GM21529 (cell line): Measurements from ENCODE around the gene BTBD9.
A peak's percentile ranks its signal among the peaks of the same experiment; 100 is the strongest.

Experiments
- ATAC-seq: cut with Tn5 transposase; IDR thresholded peaks from one replicate; pipeline ENCODE4 v1.9.1; 2021; ENCODE audit not compliant: unreplicated experiment

BTBD9 gene

GRCh38 chr6:38639498-38640215 lies at the start of gene BTBD9:
Gene BTBD9, minus strand, starts transcription at chr6:38639929.
- ATAC-seq = peak; percentile 78

DNA sequence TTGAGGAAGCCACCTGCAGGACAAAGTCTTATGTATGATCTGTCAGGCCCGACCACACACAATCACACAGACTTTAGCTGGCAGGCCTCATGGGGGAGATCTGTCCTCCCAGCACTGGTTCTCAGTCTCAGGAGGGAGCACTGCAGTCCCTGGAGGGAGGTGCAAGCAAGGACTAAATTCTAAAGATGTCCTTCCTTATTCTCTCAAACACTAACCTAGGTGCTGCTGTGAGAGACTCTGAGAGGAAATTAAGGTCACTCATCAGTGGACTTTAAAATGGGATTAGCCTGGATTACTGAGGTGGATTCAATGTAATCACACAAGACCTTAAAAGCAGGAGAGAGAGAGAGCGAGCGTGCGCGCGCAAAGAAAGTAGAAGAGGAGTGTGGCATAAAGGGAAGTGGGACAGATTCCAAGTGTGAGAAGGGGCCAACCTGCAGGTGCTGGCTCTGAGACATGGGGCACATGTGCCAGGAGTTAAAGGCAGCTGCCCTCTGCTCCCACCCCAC lies 48.9 kb upstream of the BTBD9 start:
- ATAC-seq = peak; percentile 74

DNA sequence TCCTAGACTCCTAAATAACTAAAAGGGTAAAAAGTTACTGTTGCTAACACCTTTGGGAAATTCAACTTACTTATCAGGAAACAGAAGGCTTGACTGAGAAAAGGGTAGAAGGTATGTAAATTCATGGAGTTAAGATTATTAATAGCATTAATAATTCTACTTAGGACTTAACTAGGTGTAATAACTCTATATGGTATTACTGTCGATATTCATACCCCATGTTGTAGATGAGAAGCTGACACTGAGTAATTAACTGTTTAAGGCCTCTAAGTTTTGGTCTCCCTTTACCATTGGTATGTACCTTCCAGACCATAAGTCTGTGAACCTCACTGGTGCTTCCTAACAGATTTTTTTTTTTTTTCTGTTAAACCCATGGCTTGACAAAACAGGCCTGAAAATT lies 47.8 kb upstream of the BTBD9 start:
- no peak for ATAC-seq

DNA sequence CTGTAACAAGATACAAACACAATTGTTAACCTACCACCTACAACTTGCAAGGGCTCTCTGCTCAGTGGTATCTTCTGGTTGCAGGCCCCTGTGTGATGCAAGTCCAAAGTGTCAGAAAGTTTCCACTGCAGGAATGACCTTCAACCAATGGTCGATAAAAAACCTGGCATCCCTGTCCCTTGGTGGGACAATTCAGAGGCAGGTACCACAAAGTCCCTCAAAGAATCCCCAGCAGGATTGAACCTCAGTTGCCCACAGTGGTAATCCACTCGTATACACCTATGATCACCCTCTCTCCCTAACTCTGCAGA lies 47.3 kb upstream of the BTBD9 start:
- no peak for ATAC-seq

DNA sequence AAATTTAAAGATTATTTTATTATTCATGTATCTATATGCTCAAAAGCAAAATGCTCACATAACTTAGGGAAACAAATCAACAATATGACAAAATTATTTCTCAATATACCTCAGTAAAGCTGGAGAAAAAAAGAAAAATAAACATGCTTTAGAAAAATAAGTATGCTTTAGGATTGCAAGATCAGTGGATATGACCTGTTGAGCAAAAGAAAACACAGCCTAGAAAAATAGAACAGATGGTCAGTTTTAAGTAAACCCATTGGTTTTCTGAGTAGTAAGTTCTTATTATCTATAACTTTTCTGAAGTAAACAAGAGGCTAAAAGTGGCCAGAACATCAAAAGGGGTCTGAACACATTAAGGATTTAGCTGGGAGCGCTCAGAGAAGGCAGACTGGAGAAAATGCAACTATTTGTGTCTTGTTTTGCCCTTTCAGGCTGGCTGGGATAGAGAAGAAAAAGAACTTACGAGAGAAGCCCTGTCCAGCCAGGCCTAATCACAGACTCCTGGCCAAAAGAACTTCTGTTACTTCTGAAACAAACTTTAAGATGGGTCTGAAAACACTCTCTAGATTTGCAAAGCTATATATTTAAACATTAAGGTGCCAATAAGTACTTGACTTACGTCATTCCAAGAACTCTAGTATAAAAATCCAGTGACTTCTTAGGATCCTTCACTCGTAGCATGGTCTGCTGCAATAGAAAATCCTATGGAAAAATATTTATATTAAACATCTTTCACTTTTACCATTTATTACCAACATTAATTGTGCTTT lies 46.7 kb upstream of the BTBD9 start:
- no peak for ATAC-seq

DNA sequence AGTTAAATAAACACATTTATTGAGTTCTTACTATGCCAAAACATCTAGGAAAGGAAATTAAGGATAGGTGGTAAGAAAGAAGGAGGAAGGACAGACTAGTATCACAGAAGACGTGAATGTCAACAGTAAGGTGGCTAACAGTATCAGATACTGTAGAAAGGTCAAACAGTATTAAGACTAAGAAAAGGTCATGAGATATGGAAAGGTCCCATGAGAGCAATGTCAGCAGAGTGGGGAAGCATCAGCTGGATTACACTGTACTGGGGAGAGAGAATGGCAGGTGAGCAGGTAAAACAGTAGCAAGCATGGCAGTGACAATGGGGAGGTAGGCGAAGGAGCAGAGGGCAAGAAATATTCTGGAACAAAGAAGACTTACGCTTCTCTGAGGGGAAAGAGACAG lies 45.2 kb upstream of the BTBD9 start:
- no peak for ATAC-seq

DNA sequence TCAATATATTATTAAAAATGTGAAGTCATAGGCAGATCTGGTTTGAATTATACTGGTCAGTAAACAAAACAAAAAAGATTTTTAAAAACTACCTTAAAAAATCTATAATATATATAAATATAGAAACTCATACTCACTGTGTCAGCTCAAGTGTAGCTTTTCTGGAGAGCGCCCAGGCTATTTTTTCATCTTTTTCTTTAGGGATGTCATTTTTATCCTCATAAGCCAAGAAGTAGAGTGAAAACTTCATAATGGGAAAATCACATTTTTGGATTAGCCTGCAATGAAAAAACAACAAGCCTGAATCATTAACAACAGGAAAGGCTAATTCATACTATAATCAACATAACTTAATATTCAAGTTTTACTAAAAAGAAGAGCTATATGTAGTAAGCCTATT lies 44.5 kb upstream of the BTBD9 start:
- ATAC-seq = no peak

GRCh38 chr6:38681850-38682249 lies 42.1 kb upstream of the BTBD9 start:
- ATAC-seq = no peak

DNA sequence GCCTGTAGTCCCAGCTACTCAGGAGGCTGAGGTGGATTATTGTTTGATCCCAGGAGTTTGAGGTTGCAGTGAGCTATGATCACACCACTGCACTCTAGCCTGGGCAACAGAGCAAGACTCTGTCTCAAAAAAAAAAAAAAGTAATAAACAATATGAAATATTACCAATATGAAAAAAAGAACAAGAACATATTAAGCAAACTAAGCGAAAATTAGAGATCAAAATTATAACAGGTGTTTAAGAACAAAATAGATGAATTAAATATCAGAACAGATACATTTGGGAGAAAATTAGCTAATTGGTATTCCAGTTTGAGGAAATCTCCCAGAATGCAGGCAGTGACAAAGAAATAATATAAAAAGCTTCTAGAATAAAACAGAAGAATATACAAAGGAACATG lies 39.9 kb upstream of the BTBD9 start:
- no peak for ATAC-seq

DNA sequence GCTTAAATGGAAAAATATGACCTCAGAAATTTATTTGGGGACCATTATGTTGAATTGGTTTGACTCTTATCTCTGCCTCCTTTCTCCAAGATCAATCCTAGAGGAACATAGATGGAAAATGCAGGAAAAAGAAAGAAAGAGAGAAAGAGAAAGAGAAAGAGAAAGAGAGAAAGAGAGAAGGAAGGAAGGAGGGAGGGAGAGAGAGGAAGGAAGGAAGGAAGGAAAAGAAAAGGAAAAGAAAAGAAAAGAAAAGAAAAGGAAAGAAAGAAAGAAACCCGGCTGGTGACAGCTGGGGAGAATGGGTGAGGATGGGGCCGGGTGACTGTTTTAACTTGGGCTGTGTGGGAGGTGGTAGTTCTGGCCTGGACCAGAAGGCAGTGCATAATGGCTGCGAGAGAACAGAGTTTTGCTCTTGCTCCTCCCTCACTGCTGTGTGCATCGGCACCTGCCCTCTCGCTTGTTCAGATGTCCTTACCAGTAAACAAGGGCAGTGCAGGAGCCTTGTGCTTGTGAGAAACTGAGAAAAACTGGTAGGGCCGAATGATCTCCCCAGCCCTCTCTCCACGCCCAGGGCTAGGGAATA lies 38.5 kb upstream of the BTBD9 start:
- no peak for ATAC-seq

- ATAC-seq = no peak
These were observed 37.3 kb upstream of the BTBD9 start for GRCh38 chr6:38676974-38677544.

DNA sequence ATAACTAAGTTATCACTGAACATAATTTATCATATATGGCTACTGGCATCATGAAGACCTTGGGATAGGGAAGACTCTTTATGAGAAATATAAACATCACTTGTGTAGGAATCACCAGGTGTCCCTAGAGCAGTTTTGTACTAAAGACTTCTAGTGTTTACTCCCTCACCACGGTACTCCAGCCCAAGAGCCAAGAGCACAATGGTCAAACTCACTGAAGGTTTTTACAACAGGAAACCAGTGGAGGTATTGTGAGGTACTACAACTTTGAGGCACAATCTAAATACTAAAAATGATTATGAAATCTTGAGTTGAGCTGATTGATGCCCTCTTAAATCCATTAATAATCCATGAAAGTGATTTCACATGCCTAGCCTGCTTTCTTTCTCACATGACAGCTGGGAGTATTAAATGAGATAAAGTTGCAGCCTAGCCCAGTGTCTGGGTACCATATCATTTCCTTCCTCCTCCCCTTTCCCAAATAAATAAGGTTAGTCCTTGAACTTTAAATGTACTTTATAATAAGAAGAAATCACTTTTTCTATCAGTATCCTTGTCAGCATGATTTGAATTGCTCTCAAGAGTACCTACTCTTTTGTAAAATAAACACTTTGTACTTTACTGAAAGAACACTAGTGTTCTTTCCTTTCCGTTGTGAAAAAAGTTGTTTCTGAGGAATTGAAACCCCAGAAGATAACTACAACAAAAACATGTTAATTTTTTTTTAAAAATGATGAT lies 36.7 kb upstream of the BTBD9 start:
- ATAC-seq = peak; percentile 54

DNA sequence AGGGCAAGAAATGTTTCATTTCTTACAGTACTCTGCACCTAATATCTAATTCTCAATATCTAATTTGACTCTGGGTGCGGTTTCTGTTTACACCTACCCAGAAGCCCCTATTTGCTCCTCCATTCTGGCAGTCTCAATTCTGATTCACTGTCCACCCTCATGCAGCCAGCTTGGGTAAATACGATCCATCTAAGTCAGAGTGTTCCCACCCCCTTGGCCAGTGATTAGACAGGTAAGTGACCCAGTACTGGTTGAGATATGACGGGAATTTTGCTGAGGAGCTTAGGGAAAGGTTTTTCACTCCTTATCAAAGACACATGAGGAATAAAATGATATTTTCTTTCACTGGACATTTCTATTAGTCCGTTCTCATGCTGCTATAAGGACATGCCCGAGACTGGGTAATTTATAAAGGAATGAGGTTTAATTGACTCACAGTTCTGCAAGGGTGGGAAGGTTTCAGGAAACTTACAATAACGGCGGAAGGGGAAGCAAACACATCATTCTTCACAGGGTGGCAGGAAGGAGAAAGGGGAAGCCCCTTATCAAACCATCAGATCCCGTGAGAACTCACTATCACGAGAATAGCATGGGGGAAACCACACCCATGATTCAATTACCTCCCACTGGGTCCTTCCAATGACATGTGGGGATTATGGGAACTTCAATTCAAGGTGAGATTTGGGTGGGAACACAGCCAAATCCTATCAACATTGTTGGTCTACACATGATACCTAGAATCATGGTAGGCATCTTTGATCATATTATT lies 33.9 kb upstream of the BTBD9 start:
- no peak for ATAC-seq

GRCh38 chr6:38671885-38672467 lies 32.2 kb upstream of the BTBD9 start:
- peak; percentile 75 for ATAC-seq

DNA sequence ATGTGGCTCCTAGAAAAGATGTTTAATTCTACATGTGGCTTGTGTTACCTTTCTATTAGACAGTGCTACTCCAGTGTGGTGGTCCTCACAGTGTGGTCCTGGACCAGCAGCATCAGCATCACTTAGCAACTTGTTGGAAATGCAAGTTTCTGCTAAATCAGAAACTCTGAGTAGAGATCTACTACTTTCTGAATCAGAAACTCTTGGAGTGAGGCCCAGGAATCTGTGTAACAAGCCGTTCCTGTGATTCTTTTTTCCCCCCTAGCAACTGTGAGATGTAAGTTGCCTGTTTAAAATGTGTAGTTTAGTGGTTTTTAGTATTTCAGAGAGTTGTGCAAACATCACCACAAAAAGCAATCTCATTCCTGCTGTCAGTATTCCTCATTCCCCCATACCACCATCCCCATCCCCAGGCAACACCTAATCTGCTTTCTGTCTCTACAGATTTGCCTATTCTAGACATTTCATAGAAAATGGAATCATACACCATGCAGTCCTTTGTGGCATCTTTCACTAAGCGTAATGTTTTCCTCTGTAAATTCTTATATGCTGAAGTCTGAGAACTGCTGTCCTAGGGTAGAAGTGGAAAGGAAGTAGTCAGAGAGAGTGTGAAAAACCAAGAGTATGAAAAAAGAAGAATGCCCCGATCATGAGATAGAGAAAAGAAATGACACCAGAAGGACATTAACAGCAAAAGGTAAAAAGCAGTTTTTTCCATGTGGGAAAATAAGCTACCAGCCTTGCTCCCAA lies 18.9 kb upstream of the BTBD9 start:
- no peak for ATAC-seq

DNA sequence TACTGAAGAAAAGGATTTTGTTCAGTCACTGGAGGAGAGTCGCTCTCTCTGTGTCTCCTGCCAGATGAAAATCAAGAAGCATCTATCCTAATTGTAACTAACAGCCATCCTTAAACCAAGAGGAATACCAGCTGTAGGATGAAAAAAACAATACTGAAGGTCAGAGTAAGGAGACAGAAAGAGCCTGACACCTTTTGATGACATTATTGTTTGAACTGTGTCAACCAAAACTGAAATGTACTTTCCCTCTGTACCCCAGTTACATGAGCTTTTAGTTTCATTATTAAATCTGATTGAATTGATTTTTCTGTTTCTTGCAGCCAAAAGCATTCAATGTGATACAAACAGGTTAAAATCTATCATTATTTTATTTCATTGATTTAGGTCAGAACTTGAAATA lies 17.2 kb upstream of the BTBD9 start:
- no peak for ATAC-seq

GRCh38 chr6:38654263-38654662 lies 14.5 kb upstream of the BTBD9 start:
- no peak for ATAC-seq

DNA sequence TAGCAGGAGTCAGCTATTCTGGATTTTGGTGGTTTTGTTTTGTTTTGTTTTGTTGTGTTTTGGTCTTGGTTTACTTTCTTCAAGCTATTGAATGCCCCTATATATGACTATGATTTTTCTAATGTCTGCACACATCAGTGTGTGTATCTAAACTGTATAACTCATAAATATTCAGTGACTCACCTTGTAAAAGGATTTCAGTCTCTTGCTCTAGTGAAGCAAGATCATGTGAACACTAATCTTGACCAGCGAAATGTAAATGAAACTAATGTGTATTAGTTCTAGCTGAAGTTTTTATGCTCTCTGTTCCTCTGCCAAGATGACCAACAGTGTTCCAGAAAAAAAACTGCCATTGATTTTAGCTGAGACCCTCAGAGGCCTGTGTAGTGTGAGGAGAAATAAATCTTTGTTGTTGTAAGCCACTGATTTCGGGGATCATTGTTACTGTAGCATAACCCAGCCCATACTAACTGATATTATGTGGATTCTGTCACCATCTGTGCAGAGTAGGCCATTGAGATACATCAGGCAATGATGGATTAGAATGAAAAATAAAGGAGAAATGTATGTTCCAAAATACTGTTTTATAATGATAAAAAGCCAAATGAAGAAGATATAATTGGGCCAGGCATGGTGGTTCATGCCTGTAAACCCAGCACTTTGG lies 11.5 kb upstream of the BTBD9 start:
- no peak for ATAC-seq

DNA sequence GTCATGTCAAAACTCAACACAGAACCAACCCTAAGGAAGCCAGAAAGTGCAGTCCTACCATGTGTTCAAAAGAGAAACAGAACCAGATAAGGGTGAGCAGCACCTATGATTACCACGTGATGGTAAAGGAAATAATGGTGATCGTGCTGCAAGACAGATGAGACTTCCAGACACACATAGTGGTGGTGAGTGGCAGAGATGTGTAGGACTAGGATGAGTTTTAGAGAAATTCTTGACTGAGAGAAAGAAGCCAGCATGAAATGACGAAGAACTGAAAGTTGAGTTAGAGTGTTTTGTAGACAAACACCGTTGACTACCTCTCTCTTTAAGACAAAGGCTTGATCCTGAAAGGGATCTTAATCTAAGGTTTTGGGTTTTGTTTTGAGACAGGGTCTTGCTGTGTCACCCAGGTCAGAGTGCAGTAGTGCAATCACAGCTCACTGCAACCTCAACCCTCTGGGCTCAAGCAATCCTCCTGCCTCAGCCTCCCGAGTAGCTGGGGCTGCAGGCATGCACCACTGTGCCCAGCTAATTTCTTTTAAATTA lies 10.6 kb upstream of the BTBD9 start:
- no peak for ATAC-seq
